GM21717 (cell line): ENCODE measurements around the gene ZDHHC11.
"Not testable (repeated sequence)": the region's sequence is repeated elsewhere in the genome, so short reads cannot be mapped to it uniquely, and the experiment has no call there.

ENCODE experiments used
- ATAC-seq: cut with Tn5 transposase; IDR thresholded peaks from one replicate; pipeline ENCODE4 v1.9.1; 2021; ENCODE audit warnings: mild to moderate bottlenecking, moderate library complexity; ENCODE audit not compliant: unreplicated experiment

Gene ZDHHC11

GRCh38 chr5:750226-750625 lies 100.6 kb downstream of the ZDHHC11 start:
- ATAC-seq: not testable (repeated sequence)

DNA sequence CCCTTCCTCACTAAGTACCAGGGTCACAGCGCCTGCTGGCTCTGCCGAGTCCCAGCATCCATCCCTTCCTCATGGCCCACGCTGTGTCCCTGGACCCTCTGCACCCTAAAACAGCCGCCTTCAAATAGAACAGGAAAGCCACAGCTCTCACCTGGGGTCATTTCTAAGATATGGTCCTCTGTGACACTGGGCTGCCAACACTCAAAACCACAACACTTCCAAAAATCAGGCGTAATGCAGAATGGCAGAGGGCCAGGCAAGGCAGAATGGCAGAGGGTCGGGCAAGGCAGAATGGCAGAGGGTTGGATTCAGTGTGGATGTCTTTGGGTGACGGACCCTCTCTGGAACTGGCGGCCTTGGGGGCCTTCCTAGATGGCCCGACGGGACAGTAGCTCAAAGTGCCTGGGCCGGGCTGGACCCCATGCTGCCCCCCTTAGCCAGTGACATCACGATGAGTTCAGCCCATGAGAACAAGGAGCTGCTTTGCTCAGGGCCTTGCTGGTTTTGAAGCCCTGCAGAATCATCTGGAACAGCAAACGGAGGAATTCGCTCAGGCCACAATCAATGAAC lies 101.6 kb downstream of the ZDHHC11 start:
- no peak for ATAC-seq

GRCh38 chr5:748011-748980 lies 102.5 kb downstream of the ZDHHC11 start:
- ATAC-seq: not testable (repeated sequence)

DNA sequence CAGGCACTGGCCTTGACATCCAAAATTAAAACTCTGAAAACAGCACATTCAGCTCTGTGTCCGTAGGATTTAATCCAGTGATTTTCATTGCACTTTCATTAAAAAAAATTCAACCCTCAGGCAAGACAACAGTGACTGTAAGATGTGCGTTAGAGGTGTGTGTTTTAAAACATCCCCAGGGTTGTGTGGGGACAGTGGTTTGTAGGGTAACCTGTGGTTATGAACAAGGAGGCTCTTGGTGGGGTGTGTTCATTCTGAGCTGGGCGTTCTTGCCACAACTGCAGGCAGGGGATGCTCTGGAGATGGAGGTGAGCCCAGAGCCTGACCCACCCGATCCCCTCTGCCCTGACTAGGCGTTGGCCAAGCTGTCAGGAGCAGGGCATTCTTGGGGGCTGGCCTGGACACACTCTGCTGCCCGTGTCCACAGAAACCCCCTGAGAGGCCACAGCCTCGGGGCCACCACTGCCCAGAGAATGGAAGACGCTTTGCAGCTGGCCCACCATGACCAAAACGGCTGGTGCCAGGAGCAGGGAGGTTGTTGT lies 103.4 kb downstream of the ZDHHC11 start:
- ATAC-seq: not testable (repeated sequence)

- ATAC-seq: no peak
Observed at GRCh38 chr5:746258-746761, 104.5 kb downstream of the ZDHHC11 start.
